Activated naive CD8-positive, alpha-beta T cell (primary cell): ENCODE results near the gene NOP16.

Source experiments
- H3K27ac Mint-ChIP-seq: one replicate; pipeline ENCODE4 v1.8.0; 2021; ENCODE audit warnings: mixed read lengths
- H3K27me3 Mint-ChIP-seq: one replicate; pipeline ENCODE4 v1.8.0; 2021; ENCODE audit warnings: mixed read lengths
- H3K36me3 Mint-ChIP-seq: one replicate; pipeline ENCODE4 v1.8.0; 2021; ENCODE audit warnings: mixed read lengths
- H3K4me1 Mint-ChIP-seq: one replicate; pipeline ENCODE4 v1.8.0; 2021; ENCODE audit warnings: low read depth, mixed read lengths
- H3K4me3 Mint-ChIP-seq: one replicate; pipeline ENCODE4 v1.8.0; 2021; ENCODE audit warnings: mild to moderate bottlenecking, mixed read lengths
- H3K9me3 Mint-ChIP-seq: one replicate; pipeline ENCODE4 v1.8.0; 2021; ENCODE audit warnings: low read depth, mixed read lengths

Gene NOP16

DNA sequence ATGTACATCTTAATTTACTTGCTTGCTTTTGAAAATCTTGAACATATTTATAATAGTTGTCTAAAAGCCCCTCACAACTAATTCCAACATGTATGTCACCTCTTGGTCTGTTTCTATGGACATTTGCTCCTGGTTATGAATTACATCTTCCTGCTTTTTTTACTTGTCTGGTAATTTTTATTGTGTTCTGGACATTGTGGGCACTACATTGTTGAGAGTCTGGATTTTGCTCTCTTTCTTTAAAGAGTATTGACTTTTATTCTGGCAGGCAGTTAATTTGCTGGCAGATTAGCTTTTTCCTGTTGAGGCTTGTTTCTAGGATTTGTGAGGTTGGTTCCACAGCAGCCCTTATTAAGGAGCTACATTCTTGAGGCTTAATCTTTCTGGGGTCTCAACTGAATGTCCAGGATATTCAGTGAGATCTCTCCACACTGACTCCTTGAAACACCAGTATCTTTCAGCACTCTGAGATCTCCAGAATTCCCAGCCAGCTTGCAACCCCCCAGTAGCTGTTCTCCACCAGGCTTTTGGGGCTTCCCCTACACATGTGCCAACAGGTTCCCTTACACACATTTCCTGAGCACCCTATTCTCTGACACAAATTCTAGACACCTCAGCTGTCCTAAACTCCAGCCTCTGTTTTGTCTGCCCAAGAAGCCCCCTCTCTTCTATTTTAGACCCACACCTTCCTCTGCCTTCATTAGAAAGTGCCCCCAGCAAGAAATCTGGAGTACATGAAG is 54.2 kb downstream of the NOP16 start:
- Mint-ChIP-seq H3K27me3 (no peaks in the 10 kb centered on the region), H3K36me3 (peaks cover 21% of the 10 kb centered on the region), H3K4me1 (no peaks in the 10 kb centered on the region), H3K9me3 (peaks cover 8% of the 10 kb centered on the region), H3K27ac (no peak overlapping the region), H3K4me3 (no peak overlapping the region)
